Central memory CD8-positive, alpha-beta T cell (primary cell): ENCODE measurements around the gene MRPS24.
"Not testable (repeated sequence)": the region's sequence is repeated elsewhere in the genome, so short reads cannot be mapped to it uniquely, and the experiment has no call there.

Source experiments
- ATAC-seq: fragments of 150-1000 bp; cut with Tn5 transposase; replicated peaks from 2 replicates; pipeline ENCODE4 v1.10.0; 2022; ENCODE audit warnings: mild to moderate bottlenecking, moderate FRiP score, moderate number of reproducible peaks; ENCODE audit not compliant: poor library complexity, severe bottlenecking; ENCODE audit errors: extremely low read depth
- DNase-seq, 2 donors: peaks; one replicate each; pipeline ENCODE4 v3.0.0; 2021; ENCODE audit warnings: low spot score in 2 of 2
- H3K27ac Mint-ChIP-seq: one replicate; pipeline ENCODE4 v1.8.0; 2022; ENCODE audit warnings: low read depth, mild to moderate bottlenecking, moderate library complexity, mixed read lengths
- H3K27me3 Mint-ChIP-seq: one replicate; pipeline ENCODE4 v1.8.0; 2022; ENCODE audit warnings: mixed read lengths
- H3K36me3 Mint-ChIP-seq: one replicate; pipeline ENCODE4 v1.8.0; 2022; ENCODE audit warnings: mild to moderate bottlenecking, moderate library complexity, mixed read lengths; ENCODE audit not compliant: insufficient read depth
- H3K4me1 Mint-ChIP-seq: one replicate; pipeline ENCODE4 v1.8.0; 2022; ENCODE audit warnings: mixed read lengths
- H3K4me3 Mint-ChIP-seq: one replicate; pipeline ENCODE4 v1.8.0; 2022; ENCODE audit warnings: mild to moderate bottlenecking, moderate library complexity, mixed read lengths
- H3K9me3 Mint-ChIP-seq: one replicate; pipeline ENCODE4 v1.8.0; 2022; ENCODE audit warnings: mixed read lengths

MRPS24 gene

GRCh38 chr7:43869006-43869866 is at the start of gene MRPS24:
Gene MRPS24, minus strand, starts transcription at chr7:43869517. Its CDS starts 22 bp downstream, at chr7:43869495.
- Mint-ChIP-seq H3K9me3 (no peaks in the 10 kb centered on the region), H3K36me3 (peaks cover 24% of the 10 kb centered on the region), H3K27ac (peak within 1 kb of the TSS; percentile 79), H3K4me3 (peak within 1 kb of the TSS; percentile 92), H3K27me3 (no peaks in the 10 kb centered on the region), H3K4me1 (peaks cover 19% of the 10 kb centered on the region)
- DNase-seq (peak; percentile 88 to 89), ATAC-seq (peak; percentile 99)

- Mint-ChIP-seq H3K36me3 (peaks cover 4% of the 10 kb centered on the region), H3K9me3 (no peaks in the 10 kb centered on the region), H3K27ac (no peak overlapping the region), H3K4me3 (no peak overlapping the region), H3K27me3 (no peaks in the 10 kb centered on the region), H3K4me1 (no peaks in the 10 kb centered on the region)
- DNase-seq = no peak
- ATAC-seq = no peak
Measured at GRCh38 chr7:43915907-43916306, 46.6 kb upstream of the MRPS24 start.

GRCh38 chr7:43914795-43915194 is 45.5 kb upstream of the MRPS24 start:
- Mint-ChIP-seq H3K4me1 (no peaks in the 10 kb centered on the region), H3K9me3 (no peaks in the 10 kb centered on the region), H3K27ac (no peak overlapping the region), H3K27me3 (no peaks in the 10 kb centered on the region), H3K4me3 (no peak overlapping the region), H3K36me3 (peaks cover 4% of the 10 kb centered on the region)
- DNase-seq = no peak
- no peak for ATAC-seq

- ATAC-seq = peak; percentile 92
- H3K4me3 Mint-ChIP-seq = peak within 1 kb of the TSS; percentile 90
- no peaks in the 10 kb centered on the region for H3K27me3 Mint-ChIP-seq
- no peaks in the 10 kb centered on the region for H3K9me3 Mint-ChIP-seq
- H3K4me1 Mint-ChIP-seq = peaks cover 30% of the 10 kb centered on the region
- H3K36me3 Mint-ChIP-seq = peaks cover 6% of the 10 kb centered on the region
- H3K27ac Mint-ChIP-seq = peak within 1 kb of the TSS; percentile 91
- DNase-seq = peak; percentile 29 to 36
Measured at GRCh38 chr7:43906331-43907010, 37.2 kb upstream of the MRPS24 start, which contains the start of gene URGCP. Gene URGCP, minus strand, starts transcription at chr7:43906596. Its CDS starts 21 bp downstream, at chr7:43906575.

GRCh38 chr7:43905956-43906330 is 36.6 kb upstream of the MRPS24 start:
- Mint-ChIP-seq H3K27ac (peak overlapping the region; percentile 91), H3K4me1 (peaks cover 35% of the 10 kb centered on the region), H3K27me3 (no peaks in the 10 kb centered on the region), H3K4me3 (peak overlapping the region; percentile 90), H3K9me3 (no peaks in the 10 kb centered on the region), H3K36me3 (peaks cover 6% of the 10 kb centered on the region)
- ATAC-seq (peak; percentile 34), DNase-seq (no peak)

GRCh38 chr7:43905209-43905946 is 36.1 kb upstream of the MRPS24 start:
- DNase-seq (no peak), ATAC-seq (no peak)
- Mint-ChIP-seq H3K27ac (peak overlapping the region; percentile 91), H3K27me3 (no peaks in the 10 kb centered on the region), H3K4me3 (peak overlapping the region; percentile 90), H3K9me3 (no peaks in the 10 kb centered on the region), H3K36me3 (peaks cover 6% of the 10 kb centered on the region), H3K4me1 (peaks cover 39% of the 10 kb centered on the region)

GRCh38 chr7:43904533-43905208 is 35.4 kb upstream of the MRPS24 start:
- Mint-ChIP-seq H3K27ac (peak overlapping the region; percentile 68), H3K9me3 (no peaks in the 10 kb centered on the region), H3K4me3 (peak overlapping the region; percentile 90), H3K36me3 (peaks cover 6% of the 10 kb centered on the region), H3K27me3 (no peaks in the 10 kb centered on the region), H3K4me1 (peaks cover 39% of the 10 kb centered on the region)
- DNase-seq (no peak), ATAC-seq (no peak)

- peaks cover 39% of the 10 kb centered on the region for H3K4me1 Mint-ChIP-seq
- no peaks in the 10 kb centered on the region for H3K9me3 Mint-ChIP-seq
- peaks cover 4% of the 10 kb centered on the region for H3K36me3 Mint-ChIP-seq
- H3K27ac Mint-ChIP-seq = peak overlapping the region; percentile 68
- DNase-seq = no peak
- H3K4me3 Mint-ChIP-seq = no peak overlapping the region
- no peak for ATAC-seq
- no peaks in the 10 kb centered on the region for H3K27me3 Mint-ChIP-seq
Measured at GRCh38 chr7:43902542-43903054, 33.3 kb upstream of the MRPS24 start.

- not testable (repeated sequence) for H3K36me3 Mint-ChIP-seq, H3K9me3 Mint-ChIP-seq, H3K27ac Mint-ChIP-seq, ATAC-seq, DNase-seq, H3K4me3 Mint-ChIP-seq, H3K27me3 Mint-ChIP-seq
- peaks cover 57% of the 10 kb centered on the region for H3K4me1 Mint-ChIP-seq
Measured at GRCh38 chr7:43898571-43898970, 29.3 kb upstream of the MRPS24 start.

GRCh38 chr7:43895847-43896415 is 26.6 kb upstream of the MRPS24 start:
- Mint-ChIP-seq H3K27me3 (no peaks in the 10 kb centered on the region), H3K9me3 (no peaks in the 10 kb centered on the region), H3K4me1 (peaks cover 54% of the 10 kb centered on the region), H3K36me3 (peaks cover 6% of the 10 kb centered on the region), H3K27ac (no peak overlapping the region), H3K4me3 (no peak overlapping the region)
- no peak for ATAC-seq
- DNase-seq = no peak

- H3K36me3 Mint-ChIP-seq = peaks cover 8% of the 10 kb centered on the region
- H3K9me3 Mint-ChIP-seq = no peaks in the 10 kb centered on the region
- DNase-seq (no peak), ATAC-seq (no peak)
- peaks cover 63% of the 10 kb centered on the region for H3K4me1 Mint-ChIP-seq
- H3K27me3 Mint-ChIP-seq = no peaks in the 10 kb centered on the region
- no peak overlapping the region for H3K27ac Mint-ChIP-seq
- H3K4me3 Mint-ChIP-seq = no peak overlapping the region
Measured at GRCh38 chr7:43891069-43891955, 22.0 kb upstream of the MRPS24 start.
